GM19324 (cell line): ENCODE data around the gene DCBLD2.

Experiments used
- ATAC-seq: cut with Tn5 transposase; IDR thresholded peaks from one replicate; pipeline ENCODE4 v1.9.1; 2021; ENCODE audit warnings: mild to moderate bottlenecking, moderate library complexity; ENCODE audit not compliant: unreplicated experiment, low FRiP score

The DCBLD2 gene

DNA sequence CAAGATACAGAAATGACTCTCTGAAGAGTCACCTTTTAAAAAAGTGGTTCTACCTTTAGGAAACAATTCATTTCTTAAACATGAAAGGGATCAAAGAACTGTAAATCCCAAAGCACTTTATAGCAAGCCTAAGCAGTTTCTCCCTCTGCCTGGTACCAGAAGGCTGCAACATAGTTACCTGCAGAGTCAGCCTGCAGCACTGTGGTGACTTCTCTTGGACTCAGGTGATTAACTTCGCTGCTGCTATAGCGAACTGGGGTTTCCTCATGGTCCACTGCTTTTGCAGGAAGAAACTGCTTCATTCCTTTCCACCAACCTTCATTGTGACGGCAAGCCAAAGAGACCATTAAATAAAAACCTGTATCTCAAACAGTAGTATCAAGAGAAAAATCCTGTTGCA lies 101.1 kb downstream of the DCBLD2 start:
- ATAC-seq: no peak

DNA sequence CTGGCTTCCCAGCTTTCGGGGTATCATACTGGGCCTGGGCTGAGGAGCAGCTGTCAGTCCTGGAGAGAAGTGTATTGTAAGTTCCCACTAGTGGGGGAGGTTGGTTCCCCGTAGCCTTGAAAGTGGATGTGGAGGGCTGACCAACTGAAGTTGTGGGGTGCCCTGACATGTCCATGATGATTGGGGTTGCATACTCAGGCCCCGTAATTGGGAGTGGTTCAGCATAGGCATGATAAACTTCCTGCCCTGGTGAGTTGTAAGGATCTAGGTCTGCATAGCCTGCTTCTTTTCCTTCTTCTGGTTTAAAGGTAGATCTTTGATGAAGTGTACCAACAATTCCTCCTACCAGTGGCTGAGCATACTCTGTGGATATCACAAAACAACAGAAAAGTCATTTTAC lies 102.0 kb downstream of the DCBLD2 start:
- ATAC-seq: no peak

DNA sequence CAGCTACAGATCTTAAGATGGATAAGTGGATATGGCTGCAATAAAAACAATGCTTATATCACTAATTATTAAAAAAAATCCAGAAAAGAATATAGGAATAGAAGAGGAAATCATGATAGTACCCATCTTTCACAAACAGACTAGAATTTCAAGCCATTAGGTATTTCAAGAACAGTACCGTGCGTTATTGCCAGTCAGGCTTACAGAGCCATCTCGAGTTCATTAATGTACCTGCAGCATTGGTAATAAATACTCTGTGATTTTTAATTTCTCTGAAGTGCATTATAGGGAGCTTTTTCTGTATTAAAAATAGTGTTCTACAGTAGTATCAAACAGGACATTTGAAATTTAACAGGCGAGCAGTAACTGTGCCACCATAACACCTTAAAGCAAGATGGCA lies 102.7 kb downstream of the DCBLD2 start:
- no peak for ATAC-seq

DNA sequence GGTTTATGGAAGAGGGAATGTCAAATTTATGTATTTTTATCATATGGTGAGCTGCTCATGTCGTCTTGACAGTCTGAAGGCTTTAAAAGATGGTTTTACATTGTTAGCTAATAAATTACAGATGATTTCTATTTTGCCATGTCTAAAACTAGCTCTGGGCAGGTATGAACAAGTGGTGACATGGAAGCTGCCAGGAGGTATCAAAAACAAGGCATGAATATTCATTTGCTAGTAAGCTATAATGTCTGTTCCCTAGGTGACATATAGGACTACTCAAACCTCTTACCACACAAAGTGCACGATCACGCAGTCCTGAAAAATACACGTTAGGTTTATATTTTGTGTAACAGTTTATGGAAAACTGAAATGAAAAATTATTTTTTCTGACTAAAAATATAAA lies 103.6 kb downstream of the DCBLD2 start:
- ATAC-seq: no peak

DNA sequence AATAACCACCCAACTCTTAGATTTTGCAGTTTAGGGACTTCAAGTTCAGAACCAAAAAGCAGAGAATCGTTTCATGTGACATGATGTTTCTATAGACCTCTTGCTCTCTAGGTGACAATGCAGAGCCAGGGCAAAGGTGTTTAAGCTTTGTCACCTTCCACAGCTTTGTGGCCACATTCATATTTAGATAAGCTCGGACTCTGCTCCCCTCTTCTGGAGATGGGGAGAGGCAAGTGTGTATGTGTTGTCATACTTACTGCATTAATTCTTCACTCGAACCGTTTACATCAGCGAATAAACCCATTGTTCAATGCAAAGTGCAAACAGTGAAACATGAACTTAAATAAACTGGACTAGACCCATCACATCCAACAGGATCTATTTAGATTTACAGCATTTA lies 105.2 kb downstream of the DCBLD2 start:
- no peak for ATAC-seq

DNA sequence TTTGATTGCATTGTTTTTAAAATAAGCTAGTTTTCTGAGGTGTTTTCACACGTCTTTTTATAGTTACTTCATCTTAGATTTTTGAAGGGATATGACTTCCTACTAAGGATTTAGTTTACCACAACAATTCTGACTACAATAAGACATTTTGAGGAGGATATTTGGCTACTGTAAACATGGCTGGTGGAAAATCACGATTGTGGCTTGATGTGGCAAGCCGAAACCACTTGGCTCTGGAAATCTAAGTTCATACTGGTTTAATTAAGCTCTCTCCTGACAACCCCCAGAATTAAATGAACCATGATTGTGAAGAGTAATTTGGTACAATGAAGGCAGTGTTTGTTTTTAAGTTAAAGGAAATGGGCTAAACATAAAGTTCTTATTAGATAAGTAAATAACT lies 107.5 kb downstream of the DCBLD2 start:
- ATAC-seq: no peak

DNA sequence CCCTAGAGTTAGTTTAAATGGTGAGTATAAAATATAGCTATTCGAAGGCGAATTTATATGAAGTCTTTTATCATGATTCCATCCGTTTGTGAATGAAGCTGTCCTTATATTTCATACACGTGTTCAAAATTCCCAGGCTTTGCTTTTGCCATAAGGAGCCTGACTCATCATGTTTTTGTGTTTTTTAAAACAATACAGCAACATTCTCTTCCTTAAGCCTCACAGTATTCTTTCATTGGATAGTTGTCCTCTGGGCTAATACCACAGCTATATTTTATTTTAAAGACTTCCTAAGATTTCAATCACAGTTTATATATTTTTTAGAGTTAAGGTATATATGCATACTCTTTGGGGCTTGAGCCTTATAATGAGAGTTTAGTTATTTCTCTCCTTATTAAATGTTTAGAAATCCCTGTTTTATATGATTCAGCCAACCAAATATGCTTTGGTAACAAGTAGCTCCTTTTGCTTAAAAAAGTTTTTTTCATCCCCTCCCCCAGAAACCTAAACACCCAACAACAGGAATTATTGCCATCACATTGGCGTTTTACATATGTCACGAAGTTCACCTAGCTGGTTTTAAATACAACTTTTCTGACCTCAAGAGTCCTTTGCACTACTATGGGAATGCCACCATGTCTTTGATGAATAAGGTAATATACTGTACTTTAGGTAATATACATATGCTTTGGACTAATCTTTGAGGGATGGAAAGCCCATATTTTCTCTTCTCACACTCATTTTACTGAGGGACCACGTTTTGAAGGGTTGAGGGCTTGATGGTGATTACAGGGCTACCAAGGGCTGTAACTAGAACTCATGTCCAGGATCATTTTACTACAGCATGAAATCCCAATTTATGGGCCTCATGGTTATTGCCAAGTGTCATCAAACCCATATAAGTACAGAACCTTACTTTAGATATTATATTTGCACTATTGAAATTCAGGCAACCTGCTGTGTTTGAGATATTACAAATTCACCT lies 109.9 kb downstream of the DCBLD2 start:
- no peak for ATAC-seq

DNA sequence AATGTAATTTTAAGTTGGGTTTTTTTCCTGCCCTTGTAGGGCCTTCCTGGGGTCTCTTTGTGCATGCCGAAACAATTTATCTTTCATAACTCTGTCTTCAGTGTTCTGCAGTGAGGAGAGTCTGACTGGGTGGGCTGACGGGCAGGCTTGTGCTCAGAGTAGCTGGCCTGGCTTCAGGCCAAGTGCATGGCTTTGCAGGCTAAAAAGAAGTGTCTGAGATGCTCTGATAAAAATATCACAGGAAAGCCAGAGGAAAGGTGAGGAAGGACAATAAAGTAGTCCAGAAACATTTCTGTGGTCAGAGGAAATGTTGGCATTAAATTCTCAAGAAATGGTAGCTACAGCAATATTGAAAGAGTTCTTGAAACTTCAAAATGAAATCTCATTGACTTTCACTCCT lies 112.8 kb downstream of the DCBLD2 start:
- ATAC-seq: no peak

DNA sequence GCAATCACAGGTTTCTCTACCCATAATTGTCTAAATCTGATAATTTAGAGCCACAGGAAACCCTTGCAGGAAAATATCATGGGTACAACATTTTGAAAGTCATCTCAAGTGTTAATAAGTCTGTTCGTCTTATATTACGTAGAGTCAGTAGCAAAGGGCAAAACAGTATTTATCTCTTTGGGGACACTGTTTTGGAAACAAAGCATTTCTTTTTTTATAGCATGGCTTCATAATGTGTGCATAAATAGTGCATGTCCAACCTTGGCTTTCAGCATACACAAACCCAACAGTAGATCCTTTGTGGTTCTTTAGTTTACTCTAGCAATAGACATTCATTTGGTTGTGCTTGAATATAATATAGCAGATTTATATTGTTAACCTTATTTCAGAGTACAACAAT lies 114.3 kb downstream of the DCBLD2 start:
- ATAC-seq: no peak

DNA sequence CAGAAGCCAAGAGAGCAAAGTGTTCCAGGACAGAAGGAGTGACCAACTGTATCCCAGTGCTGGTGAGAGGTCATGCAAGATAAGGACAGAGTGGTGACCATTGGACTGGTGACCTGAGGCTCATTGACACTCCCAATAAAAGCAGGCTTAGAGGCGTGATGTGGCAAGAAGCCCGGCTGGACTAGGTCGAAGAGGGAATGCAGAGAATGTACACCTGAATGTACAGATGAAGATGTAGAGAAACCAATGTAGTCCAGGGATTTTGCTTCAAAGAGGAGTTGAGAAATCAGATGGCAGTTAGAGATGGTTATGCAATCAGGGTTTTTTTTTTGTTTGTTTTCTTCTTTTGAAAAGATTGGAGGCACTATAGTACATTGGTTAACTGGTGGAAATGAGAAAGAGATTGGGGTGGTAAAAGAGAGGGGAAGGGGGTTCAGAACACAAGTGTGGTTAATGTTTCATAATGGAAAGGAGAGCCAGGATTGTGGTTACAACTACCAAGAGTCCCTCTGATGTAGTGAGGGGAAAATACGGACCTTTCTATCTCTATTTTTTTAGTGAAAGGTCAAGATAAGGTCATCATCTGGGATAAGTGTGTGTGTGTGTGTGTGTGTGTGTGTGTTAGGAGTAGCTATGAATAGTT lies 115.0 kb downstream of the DCBLD2 start:
- ATAC-seq: no peak

DNA sequence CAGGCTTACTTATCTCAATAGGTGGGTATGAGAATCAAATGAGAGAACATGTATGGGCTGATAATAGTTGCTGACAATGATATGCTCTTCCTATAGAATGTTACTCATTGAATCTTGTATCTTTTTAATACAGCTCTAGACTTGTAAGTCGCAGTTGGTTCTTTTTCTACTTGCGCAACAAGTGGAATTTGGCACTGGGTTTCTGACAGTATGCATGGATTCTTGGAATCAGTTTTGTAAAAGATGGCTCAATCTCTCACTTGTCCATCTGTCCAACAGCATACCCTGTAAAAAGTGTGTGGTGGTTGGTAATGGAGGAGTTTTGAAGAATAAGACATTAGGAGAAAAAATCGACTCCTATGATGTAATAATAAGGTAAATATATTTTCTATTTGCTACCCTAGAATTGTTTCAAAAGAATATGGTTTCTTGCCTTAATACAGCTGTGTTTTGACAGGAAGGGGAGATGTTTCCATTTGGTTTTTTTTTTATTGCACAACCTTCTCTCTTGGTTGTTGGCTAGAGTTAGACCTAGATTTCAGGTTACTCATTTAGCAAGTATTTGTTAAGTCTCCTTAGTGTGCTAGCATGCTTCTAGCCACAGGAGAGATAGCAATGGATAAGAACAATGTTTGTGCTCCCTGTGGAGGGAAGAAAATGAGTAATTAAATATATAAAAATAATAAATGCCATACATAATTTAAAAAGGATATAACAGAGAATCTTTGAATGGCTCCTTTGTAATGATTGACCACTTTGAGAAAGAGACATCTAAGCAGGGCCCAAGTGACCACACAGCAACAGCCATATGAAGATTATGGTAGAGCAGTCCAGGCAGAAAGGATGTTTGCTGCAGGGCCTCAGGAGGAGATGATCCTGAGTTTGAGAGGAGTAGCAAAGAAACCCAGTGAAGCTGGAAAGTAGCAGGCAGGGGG lies 116.6 kb downstream of the DCBLD2 start:
- no peak for ATAC-seq

DNA sequence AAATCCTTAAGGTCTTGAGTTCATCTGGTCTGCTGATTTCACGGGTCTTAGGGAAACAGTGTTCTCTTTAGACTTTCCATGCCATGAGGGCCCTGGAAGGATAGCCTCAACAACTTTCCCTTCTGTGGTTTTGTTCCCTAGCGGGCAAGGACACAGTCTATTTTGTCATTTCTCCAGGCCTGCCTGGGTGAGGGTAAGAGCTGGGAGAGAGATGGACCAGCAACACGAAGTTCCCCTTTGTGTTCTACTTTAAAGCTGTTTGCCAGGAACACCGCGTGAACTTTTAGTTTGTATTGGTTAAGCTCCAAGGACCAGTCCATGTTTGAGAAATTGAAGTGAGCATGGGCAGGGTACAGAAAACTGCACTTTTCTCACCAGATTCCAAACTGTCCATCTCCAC lies 117.5 kb downstream of the DCBLD2 start:
- no peak for ATAC-seq

DNA sequence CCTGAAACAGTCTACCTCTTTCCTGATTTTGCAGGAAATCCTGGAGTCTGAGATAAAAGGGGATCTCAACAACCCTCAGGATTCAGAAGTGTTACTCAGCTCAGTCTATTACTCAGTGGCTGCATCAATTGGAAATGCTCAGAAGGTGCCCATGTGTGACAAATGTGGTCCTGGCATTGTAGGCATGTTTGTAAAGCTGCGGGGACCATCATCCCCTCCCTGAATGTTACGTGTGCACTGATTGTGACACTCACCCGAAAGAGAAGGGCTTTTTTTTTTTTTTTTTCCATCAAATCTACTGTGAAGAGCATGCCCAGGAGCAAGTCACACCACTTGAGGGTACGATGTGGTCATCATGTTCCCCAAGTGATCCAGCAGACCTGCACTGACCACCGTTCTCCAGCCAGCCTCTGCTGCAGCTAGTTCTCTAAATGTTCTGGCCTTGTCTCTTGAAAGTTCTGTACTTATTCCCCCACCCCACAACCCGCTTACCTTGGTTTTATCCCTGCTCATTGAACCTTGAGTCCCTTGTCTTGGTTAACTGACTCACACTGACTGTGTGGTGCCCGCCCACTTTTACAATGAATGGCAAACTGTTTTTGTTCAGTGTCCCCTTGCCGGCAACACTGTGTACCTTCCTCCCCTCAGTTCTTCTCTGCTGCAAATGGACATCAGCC lies 118.5 kb downstream of the DCBLD2 start:
- ATAC-seq: no peak

DNA sequence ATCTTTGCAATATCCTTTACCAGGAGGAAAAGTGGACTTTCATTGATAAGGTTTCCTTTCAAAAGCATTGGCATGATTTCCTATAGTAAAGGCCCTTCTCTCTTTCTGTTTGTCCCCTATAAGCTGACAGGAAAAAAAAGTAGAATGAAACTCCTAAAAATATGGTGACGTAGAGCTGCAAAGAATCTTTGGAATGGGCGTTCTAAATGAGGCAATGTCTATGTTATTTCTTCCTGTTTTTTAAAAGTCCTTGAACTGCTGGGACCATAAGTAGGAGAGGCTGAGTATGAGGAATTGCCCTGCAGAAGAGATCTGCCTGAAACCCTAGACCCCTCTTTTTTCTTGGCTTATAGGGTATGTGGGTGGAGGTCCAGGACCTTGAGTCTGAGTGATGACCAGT lies 121.2 kb downstream of the DCBLD2 start:
- no peak for ATAC-seq

DNA sequence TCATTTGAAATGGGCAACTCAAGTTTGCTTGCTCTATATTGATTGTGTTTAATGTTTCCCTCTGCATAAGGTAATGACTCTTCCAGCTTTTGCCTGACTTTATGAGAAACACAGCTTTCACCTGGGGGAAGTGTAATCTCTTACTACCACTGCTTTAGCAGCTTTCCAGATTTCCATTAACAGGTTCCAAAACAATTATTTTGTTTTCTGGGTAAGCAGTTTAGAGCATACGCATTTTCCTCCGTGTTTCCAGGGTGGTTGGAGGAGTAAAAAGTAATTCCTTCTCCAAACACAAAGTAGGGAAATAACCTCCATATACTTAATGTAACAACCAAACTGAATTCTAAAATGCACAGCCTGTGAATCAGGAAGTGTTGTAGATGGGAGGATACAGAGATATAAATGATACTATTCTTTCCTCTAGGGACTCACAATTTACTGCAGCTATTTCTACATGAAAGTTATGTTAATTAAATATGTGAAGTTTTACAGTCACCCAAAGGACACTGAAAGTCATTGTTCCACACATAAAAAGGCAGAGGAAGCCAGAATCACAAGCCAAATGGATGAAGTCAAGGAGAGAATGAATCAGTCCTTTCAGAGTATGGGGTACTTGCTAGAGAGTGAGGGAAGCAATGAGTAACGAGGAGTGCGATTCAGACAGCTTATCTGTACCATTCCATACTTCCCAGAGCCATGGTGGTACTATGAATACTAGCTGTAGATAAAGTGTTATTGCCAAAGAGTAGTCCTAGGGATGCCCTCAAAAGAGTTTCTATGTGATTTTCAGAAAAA lies 121.8 kb downstream of the DCBLD2 start:
- no peak for ATAC-seq

DNA sequence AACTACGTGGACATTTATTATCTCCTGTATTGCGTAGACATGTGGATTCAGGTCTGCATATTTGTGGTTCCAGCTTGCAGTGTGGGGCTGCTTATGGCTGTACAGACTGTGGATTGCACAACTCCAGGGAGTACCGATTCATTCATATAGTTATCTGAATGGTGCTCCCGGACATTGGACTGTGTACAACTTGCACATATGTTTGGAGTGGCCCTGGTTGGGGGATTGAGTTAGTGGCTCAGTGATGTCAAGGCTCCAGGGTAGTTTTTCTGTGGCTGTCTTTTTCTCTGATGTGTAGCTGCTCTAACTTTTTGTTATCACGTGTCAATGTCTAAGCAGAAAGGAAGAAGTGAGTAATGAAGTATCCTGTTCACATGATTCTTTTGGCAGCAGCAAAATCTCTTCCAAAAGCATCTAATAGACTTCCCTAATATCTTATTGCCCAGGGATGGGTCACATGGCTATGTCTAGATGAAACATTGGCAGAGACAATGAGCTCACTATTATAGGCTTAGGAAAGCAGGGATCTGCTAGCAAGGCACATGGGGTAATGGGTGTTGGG lies 122.6 kb downstream of the DCBLD2 start:
- ATAC-seq: no peak

DNA sequence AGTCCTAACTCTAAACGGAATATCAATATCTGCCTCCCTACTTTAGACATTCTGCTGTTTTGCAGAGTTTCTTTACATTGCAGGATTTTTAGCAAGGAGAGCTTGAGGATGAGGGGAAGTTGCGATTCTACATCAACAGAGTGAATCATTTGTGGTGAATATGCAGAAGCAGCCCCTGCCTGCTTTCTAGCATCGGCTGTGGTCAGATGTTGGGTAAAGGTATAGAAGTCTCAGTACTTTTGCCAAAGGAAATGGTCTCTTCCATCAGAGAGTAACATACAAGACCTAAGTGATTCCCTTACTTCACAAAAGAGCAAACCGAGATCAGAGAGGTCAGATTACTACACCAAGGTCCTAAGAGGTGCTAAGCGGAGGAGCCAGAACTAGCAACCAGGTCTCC lies 123.1 kb downstream of the DCBLD2 start:
- no peak for ATAC-seq

DNA sequence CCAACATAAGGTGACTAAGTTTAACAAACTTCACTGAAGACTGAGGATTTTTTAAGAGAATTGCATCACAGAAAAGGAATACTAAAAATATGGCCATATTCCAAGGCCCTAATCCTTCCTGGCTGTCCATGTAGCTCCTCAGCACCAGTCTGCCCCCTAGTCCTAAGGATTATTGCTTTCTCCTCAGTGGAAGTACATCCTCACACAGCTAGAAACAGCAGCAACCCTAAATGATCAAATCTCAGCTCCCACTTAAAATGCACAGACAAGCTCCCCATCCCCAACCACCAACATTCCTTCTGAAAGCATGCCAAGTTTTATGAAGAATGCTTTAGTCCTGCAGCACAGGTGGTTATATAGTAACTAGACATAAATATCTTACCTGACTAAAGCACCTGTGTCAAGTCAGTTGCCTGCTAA lies 123.7 kb downstream of the DCBLD2 start:
- no peak for ATAC-seq

DNA sequence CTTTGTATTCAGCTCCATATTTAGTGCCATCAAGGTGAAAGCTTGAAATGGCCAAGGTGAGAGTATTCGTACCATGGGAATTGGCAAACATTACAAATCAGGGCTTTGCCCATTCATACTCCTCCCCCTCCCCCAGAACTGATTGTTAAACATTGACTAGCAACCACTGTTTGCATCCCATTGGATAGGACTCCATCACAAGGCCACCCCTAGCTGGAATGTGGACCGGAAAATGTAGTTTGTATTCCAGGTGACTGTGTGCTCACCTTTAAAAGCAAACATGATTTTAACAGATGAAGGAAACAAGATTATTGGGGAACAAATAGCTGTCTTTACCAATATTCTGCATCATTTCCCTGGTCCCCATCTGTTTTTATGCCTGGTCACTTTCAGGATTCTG lies 124.2 kb downstream of the DCBLD2 start:
- no peak for ATAC-seq
